SK-N-SH (cell line): ENCODE results near the gene HOMER3. TPM values are rescaled to one million over a fixed set of nuclear protein-coding genes. Genes with fewer than 3 reads are reported as not detected.
A peak's percentile ranks its signal among the peaks of the same experiment; 100 is the strongest.

Source experiments
- CTCF ChIA-PET: fragments of 300-600, 350-600 bp; formaldehyde crosslinking; extraction: SDS; loops from one replicate; lab custom pipeline; 2021; lab: Yijun Ruan, JAX
- POLR2A ChIA-PET: fragments of 350-600 bp; sonication (Branson Sonifier 250); formaldehyde crosslinking; extraction: SDS; loops from one replicate; lab custom pipeline; 2020; ENCODE audit warnings: antibody characterized with exemption, inconsistent platforms; lab: Yijun Ruan, JAX
- DNase-seq: peaks from one replicate; pipeline ENCODE4 v3.0.0; 2012
- H2AFZ ChIP-seq: fragments of 200-600 bp; sonication (generic); 2 replicates; pipeline ENCODE4 v1.8.1; 2016; ENCODE audit warnings: antibody characterized with exemption, mild to moderate bottlenecking, low read depth
- H3F3A ChIP-seq: fragments of 200-600 bp; sonication (generic); replicated peaks from 2 replicates; pipeline ENCODE3; 2016; ENCODE audit warnings: antibody characterized with exemption, mild to moderate bottlenecking; ENCODE audit not compliant: insufficient read depth
- H3K27ac ChIP-seq, 2 experiments: fragments of 200-500 bp in 1 of 2; fragments of 200-600 bp in 1 of 2; sonication (Bioruptor generic) in 1 of 2; sonication (generic), shearing (Covaris generic) in 1 of 2; 2 replicates each; pipeline versions ENCODE4 v1.5.1 to v1.6.1; 2014 to 2016; ENCODE audit warnings: low read depth in 2 of 2, inconsistent platforms in 1 of 2, low read length in 1 of 2, mild to moderate bottlenecking in 1 of 2, mixed read lengths in 1 of 2
- H3K27me3 ChIP-seq: fragments of 200-600 bp; sonication (generic), shearing (Covaris generic); 2 replicates; pipeline ENCODE4 v1.6.1; 2016; ENCODE audit warnings: mixed run types; ENCODE audit not compliant: insufficient read depth
- H3K36me3 ChIP-seq, 2 experiments: fragments of 200-500 bp in 1 of 2; fragments of 200-600 bp in 1 of 2; sonication (Bioruptor generic) in 1 of 2; sonication (generic) in 1 of 2; replicated peaks in 1 of 2; 2 replicates each; pipeline versions ENCODE3 to v1.5.1; 2014 to 2016; ENCODE audit warnings: low read length in 1 of 2, mild to moderate bottlenecking in 1 of 2; ENCODE audit not compliant: insufficient read depth in 2 of 2, control insufficient read depth in 1 of 2
- H3K4me1 ChIP-seq, 2 experiments: fragments of 200-500 bp in 1 of 2; fragments of 200-600 bp in 1 of 2; sonication (Bioruptor generic) in 1 of 2; sonication (generic), shearing (Covaris generic) in 1 of 2; 2 replicates each; pipeline versions ENCODE4 v1.5.1 to v1.6.1; 2014 to 2016; ENCODE audit warnings: low read depth in 1 of 2, low read length in 1 of 2, mixed run types in 1 of 2; ENCODE audit not compliant: insufficient read depth in 2 of 2, control insufficient read depth in 1 of 2
- H3K4me2 ChIP-seq: fragments of 200-600 bp; sonication (generic), shearing (Covaris generic); 2 replicates; pipeline ENCODE4 v1.6.1; 2017; ENCODE audit warnings: mixed run types
- H3K4me3 ChIP-seq, 2 experiments: fragments of 200-500 bp in 1 of 2; fragments of 200-600 bp in 1 of 2; sonication (Bioruptor generic) in 1 of 2; sonication (generic), shearing (Covaris generic) in 1 of 2; 2 replicates each; pipeline versions ENCODE4 v1.5.1 to v1.8.1; 2014 to 2016; ENCODE audit warnings: low read depth in 2 of 2, inconsistent platforms in 1 of 2, low read length in 1 of 2, mild to moderate bottlenecking in 1 of 2, mixed read lengths in 1 of 2, moderate library complexity in 1 of 2
- H3K79me2 ChIP-seq: fragments of 200-600 bp; sonication (generic); 2 replicates; pipeline ENCODE4 v1.8.1; 2017; ENCODE audit warnings: mild to moderate bottlenecking; ENCODE audit not compliant: insufficient read depth
- H3K9ac ChIP-seq: fragments of 200-600 bp; sonication (generic); 2 replicates; pipeline ENCODE4 v1.6.1; 2017; ENCODE audit warnings: mixed run types
- H3K9me2 ChIP-seq: fragments of 200-600 bp; sonication (generic); 2 replicates; pipeline ENCODE4 v1.6.1; 2017; ENCODE audit warnings: mixed run types
- H3K9me3 ChIP-seq: fragments of 200-600 bp; sonication (generic); 2 replicates; pipeline ENCODE4 v1.6.1; 2017; ENCODE audit warnings: mixed run types, mild to moderate bottlenecking, moderate library complexity
- H4K20me1 ChIP-seq: fragments of 200-600 bp; sonication (generic); 2 replicates; pipeline ENCODE4 v1.6.1; 2017; ENCODE audit warnings: mild to moderate bottlenecking, mixed run types; ENCODE audit not compliant: insufficient read depth
- EP300 ChIP-seq, 2 experiments: IDR thresholded peaks; 2 replicates each; pipeline versions ENCODE4 v1.4.0 to v1.6.1; 2012; ENCODE audit warnings: borderline replicate concordance in 1 of 2, low read depth in 1 of 2, low read length in 1 of 2
- FOSL2 ChIP-seq: IDR thresholded peaks from 2 replicates; pipeline ENCODE4 v1.4.0; 2012; ENCODE audit warnings: low read depth, mild to moderate bottlenecking, moderate library complexity, borderline replicate concordance
- FOXJ3 ChIP-seq: sonication (generic); formaldehyde crosslinking; IDR thresholded peaks from 2 replicates; pipeline ENCODE4 v1.5.1; 2020; ENCODE audit warnings: mild to moderate bottlenecking, missing genetic modification reagents
- FOXM1 ChIP-seq: IDR thresholded peaks from 2 replicates; pipeline ENCODE4 v1.4.0; 2012; ENCODE audit warnings: low read depth, mild to moderate bottlenecking
- GATA2 ChIP-seq: sonication (generic); formaldehyde crosslinking; IDR thresholded peaks from 2 replicates; pipeline ENCODE4 v1.5.0; 2020; ENCODE audit warnings: mild to moderate bottlenecking, missing genetic modification reagents
- IRF3 ChIP-seq: fragments of 150-350 bp; IDR thresholded peaks from 2 replicates; pipeline ENCODE4 v1.6.1; 2016; ENCODE audit warnings: mild to moderate bottlenecking, low read depth, low read length
- NFIC ChIP-seq: IDR thresholded peaks from 2 replicates; pipeline ENCODE4 v1.4.0; 2012; ENCODE audit warnings: borderline replicate concordance
- PBX3 ChIP-seq: IDR thresholded peaks from 2 replicates; pipeline ENCODE4; 2012
- POLR2AphosphoS5 ChIP-seq: IDR thresholded peaks from 2 replicates; pipeline ENCODE4 v1.6.1; 2012; ENCODE audit warnings: low read depth, low read length
- RCOR1 ChIP-seq: fragments of 150-350 bp; IDR thresholded peaks from 2 replicates; pipeline ENCODE4 v1.6.1; 2017; ENCODE audit warnings: antibody characterized with exemption, low read length
- RFX5 ChIP-seq: IDR thresholded peaks from 2 replicates; pipeline ENCODE4 v1.6.1; 2012; ENCODE audit warnings: mild to moderate bottlenecking, improper control_type of control experiment, low read length
- RXRA ChIP-seq: IDR thresholded peaks from 2 replicates; pipeline ENCODE4 v1.4.0; 2012; ENCODE audit warnings: low read depth, mild to moderate bottlenecking, borderline replicate concordance
- SIN3A ChIP-seq: IDR thresholded peaks from 2 replicates; pipeline ENCODE4 v1.6.1; 2012; ENCODE audit warnings: low read depth, mild to moderate bottlenecking, low read length, moderate library complexity, borderline replicate concordance
- SMC3 ChIP-seq: IDR thresholded peaks from 2 replicates; pipeline ENCODE4 v1.6.1; 2012; ENCODE audit warnings: low read depth, low read length, improper control_type of control experiment
- TAF1 ChIP-seq: IDR thresholded peaks from 2 replicates; pipeline ENCODE4 v1.6.1; 2012; ENCODE audit warnings: low read depth, mild to moderate bottlenecking, low read length, moderate library complexity, borderline replicate concordance
- TEAD4 ChIP-seq: IDR thresholded peaks from 2 replicates; pipeline ENCODE4 v1.4.0; 2012; ENCODE audit warnings: mild to moderate bottlenecking, borderline replicate concordance; ENCODE audit not compliant: insufficient read depth
- USF1 ChIP-seq: IDR thresholded peaks from 2 replicates; pipeline ENCODE4 v1.4.0; 2012; ENCODE audit warnings: low read depth, borderline replicate concordance
- YY1 ChIP-seq: IDR thresholded peaks from 2 replicates; pipeline ENCODE4 v1.4.0; 2012; ENCODE audit warnings: low read depth, mild to moderate bottlenecking
- ZBTB33 ChIP-seq: IDR thresholded peaks from 2 replicates; pipeline ENCODE4 v1.4.0; 2012; ENCODE audit warnings: low read depth, borderline replicate concordance
- WGBS: methylation state at CpG from one replicate; pipeline ENCODE4 v1.1.6; 2017; ENCODE audit warnings: low lambda C conversion rate; 5-methylcytosine and 5-hydroxymethylcytosine counted together
- polyA plus RNA-seq, 3 experiments: library from polyadenylated mRNA; depleted of rRNA; stranded (reverse); fragments of >200 nt; gene quantifications; 2 replicates each; pipeline ENCODE4 v1.2.3, GENCODE V29; 2012

Gene HOMER3
- polyA plus RNA-seq, 1 of the 3 experiments (the other 2 are of a cell fraction) = 83.0 TPM

GRCh38 chr19:18972301-18972811, 31.3 kb upstream of the HOMER3 start:
- peak overlapping the region; percentile 68; the same call in 1 of the 2 replicates for H2AFZ ChIP-seq
- H3K9me2 ChIP-seq = no peaks in the 10 kb centered on the region
- CTCF ChIA-PET = interaction anchor here (0.6 to 0.7 kb wide), 2 partner anchors 25 to 333 kb away, joined by 3 read pairs; no protein-coding TSS in a partner anchor
- no peak overlapping the region for H3K9ac ChIP-seq
- WGBS = 60% methylated on average over 12 of the region's 12 CpGs
- H3K27ac ChIP-seq = no peak overlapping the region
- no peaks in the 10 kb centered on the region for H3K36me3 ChIP-seq
- H4K20me1 ChIP-seq = no peaks in the 10 kb centered on the region
- no peaks in the 10 kb centered on the region for H3K79me2 ChIP-seq
- no peak overlapping the region for H3K4me3 ChIP-seq
- H3K4me1 ChIP-seq = peaks cover 0 to 15% of the 10 kb centered on the region in 2 experiments; a peak in 2 of 4 replicates
- H3K9me3 ChIP-seq = no peaks in the 10 kb centered on the region
- POLR2A ChIA-PET = no interaction called here
- no peak for DNase-seq
- H3K27me3 ChIP-seq = no peaks in the 10 kb centered on the region
- no peak for TF ChIP-seq FOXM1
- no peak for TF ChIP-seq GATA2
- TF ChIP-seq POLR2AphosphoS5 = no peak
- no peak for TF ChIP-seq YY1
- no peak for TF ChIP-seq TEAD4
- no peak for TF ChIP-seq IRF3
- TF ChIP-seq RCOR1 = no peak
- TF ChIP-seq RFX5 = no peak
- TF ChIP-seq SMC3 = no peak
- TF ChIP-seq PBX3 = no peak
- no peak for TF ChIP-seq USF1
- no peak for TF ChIP-seq NFIC
- TF ChIP-seq SIN3A = no peak
- TF ChIP-seq, all 33 proteins: peak for 0
- Histone ChIP-seq H3K4me2 (no peak overlapping the region), H3F3A (peaks cover 18% of the 10 kb centered on the region)

- Histone ChIP-seq H3K9me3 (no peaks in the 10 kb centered on the region), H3K4me3 (peak overlapping the region in 1 of 2 experiments; percentile 41; a peak in 1 of 4 replicates), H3K9me2 (no peaks in the 10 kb centered on the region), H4K20me1 (no peaks in the 10 kb centered on the region), H3F3A (peaks cover 18% of the 10 kb centered on the region), H3K36me3 (no peaks in the 10 kb centered on the region), H3K4me1 (peaks cover 0 to 15% of the 10 kb centered on the region in 2 experiments; a peak in 2 of 4 replicates), H3K9ac (peak overlapping the region; percentile 57; the same call in 1 of the 2 replicates), H2AFZ (peak overlapping the region; percentile 83), H3K27me3 (no peaks in the 10 kb centered on the region), H3K4me2 (peak overlapping the region; percentile 67), H3K27ac (peak overlapping the region in 1 of 2 experiments; percentile 92; a peak in 2 of 4 replicates), H3K79me2 (no peaks in the 10 kb centered on the region)
- CTCF ChIA-PET = no interaction called here
- POLR2A ChIA-PET = no interaction called here
- no peak for DNase-seq
- 75% methylated on average over 13 of the region's 13 CpGs for WGBS
- no peak for TF ChIP-seq USF1
- no peak for TF ChIP-seq FOXM1
- no peak for TF ChIP-seq EP300 (IDR thresholded peaks at IDR 0.05; ENCODE audit: borderline replicate concordance in 1 of 2, low read depth in 1 of 2, low read length in 1 of 2)
- TF ChIP-seq TAF1 = no peak
- TF ChIP-seq IRF3 = no peak
- no peak for TF ChIP-seq FOXJ3
- no peak for TF ChIP-seq FOSL2
- TF ChIP-seq ZBTB33 = no peak
- TF ChIP-seq YY1 = no peak
- no peak for TF ChIP-seq RXRA
Observed at GRCh38 chr19:18969931-18970659, 29.1 kb upstream of the HOMER3 start.
